ENCODE measurements around the gene AQR.

DNA sequence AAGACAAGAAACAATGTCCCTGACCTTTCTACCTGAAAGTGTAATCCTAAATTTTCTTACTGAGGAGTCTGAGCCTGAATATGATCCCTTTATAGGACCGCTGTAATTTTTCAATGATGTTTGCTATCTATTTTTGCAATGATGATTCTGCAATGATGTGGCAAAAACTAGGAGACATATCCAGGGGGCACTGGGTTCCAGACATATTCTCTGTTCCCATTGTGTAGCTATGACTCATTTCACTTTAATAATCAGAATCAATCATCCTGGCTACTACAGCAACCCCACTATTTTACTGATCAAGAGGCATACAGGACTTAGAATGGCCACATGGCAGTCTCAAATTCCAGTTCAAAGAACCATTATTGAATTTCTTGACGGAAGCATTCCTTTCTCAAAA, 85.9 kb downstream of the AQR start:
- TF ChIP-seq, protein P1, sequence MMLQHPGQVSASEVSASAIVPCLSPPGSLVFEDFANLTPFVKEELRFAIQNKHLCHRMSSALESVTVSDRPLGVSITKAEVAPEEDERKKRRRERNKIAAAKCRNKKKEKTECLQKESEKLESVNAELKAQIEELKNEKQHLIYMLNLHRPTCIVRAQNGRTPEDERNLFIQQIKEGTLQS (CRISPR knock-in tag; conservative IDR thresholded peaks at IDR 0.05), result no peak
- TF ChIP-seq, protein P2, sequence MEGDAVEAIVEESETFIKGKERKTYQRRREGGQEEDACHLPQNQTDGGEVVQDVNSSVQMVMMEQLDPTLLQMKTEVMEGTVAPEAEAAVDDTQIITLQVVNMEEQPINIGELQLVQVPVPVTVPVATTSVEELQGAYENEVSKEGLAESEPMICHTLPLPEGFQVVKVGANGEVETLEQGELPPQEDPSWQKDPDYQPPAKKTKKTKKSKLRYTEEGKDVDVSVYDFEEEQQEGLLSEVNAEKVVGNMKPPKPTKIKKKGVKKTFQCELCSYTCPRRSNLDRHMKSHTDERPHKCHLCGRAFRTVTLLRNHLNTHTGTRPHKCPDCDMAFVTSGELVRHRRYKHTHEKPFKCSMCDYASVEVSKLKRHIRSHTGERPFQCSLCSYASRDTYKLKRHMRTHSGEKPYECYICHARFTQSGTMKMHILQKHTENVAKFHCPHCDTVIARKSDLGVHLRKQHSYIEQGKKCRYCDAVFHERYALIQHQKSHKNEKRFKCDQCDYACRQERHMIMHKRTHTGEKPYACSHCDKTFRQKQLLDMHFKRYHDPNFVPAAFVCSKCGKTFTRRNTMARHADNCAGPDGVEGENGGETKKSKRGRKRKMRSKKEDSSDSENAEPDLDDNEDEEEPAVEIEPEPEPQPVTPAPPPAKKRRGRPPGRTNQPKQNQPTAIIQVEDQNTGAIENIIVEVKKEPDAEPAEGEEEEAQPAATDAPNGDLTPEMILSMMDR (IDR thresholded peaks at IDR 0.05), result no peak
- TF ChIP-seq, protein P3, sequence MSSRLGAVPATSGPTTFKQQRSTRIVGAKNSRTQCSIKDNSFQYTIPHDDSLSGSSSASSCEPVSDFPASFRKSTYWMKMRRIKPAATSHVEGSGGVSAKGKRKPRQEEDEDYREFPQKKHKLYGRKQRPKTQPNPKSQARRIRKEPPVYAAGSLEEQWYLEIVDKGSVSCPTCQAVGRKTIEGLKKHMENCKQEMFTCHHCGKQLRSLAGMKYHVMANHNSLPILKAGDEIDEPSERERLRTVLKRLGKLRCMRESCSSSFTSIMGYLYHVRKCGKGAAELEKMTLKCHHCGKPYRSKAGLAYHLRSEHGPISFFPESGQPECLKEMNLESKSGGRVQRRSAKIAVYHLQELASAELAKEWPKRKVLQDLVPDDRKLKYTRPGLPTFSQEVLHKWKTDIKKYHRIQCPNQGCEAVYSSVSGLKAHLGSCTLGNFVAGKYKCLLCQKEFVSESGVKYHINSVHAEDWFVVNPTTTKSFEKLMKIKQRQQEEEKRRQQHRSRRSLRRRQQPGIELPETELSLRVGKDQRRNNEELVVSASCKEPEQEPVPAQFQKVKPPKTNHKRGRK (CRISPR knock-in tag; IDR thresholded peaks at IDR 0.05; ENCODE audit: borderline replicate concordance), result no peak
- TF ChIP-seq, protein P4, sequence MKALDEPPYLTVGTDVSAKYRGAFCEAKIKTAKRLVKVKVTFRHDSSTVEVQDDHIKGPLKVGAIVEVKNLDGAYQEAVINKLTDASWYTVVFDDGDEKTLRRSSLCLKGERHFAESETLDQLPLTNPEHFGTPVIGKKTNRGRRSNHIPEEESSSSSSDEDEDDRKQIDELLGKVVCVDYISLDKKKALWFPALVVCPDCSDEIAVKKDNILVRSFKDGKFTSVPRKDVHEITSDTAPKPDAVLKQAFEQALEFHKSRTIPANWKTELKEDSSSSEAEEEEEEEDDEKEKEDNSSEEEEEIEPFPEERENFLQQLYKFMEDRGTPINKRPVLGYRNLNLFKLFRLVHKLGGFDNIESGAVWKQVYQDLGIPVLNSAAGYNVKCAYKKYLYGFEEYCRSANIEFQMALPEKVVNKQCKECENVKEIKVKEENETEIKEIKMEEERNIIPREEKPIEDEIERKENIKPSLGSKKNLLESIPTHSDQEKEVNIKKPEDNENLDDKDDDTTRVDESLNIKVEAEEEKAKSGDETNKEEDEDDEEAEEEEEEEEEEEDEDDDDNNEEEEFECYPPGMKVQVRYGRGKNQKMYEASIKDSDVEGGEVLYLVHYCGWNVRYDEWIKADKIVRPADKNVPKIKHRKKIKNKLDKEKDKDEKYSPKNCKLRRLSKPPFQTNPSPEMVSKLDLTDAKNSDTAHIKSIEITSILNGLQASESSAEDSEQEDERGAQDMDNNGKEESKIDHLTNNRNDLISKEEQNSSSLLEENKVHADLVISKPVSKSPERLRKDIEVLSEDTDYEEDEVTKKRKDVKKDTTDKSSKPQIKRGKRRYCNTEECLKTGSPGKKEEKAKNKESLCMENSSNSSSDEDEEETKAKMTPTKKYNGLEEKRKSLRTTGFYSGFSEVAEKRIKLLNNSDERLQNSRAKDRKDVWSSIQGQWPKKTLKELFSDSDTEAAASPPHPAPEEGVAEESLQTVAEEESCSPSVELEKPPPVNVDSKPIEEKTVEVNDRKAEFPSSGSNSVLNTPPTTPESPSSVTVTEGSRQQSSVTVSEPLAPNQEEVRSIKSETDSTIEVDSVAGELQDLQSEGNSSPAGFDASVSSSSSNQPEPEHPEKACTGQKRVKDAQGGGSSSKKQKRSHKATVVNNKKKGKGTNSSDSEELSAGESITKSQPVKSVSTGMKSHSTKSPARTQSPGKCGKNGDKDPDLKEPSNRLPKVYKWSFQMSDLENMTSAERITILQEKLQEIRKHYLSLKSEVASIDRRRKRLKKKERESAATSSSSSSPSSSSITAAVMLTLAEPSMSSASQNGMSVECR (CRISPR knock-in tag; IDR thresholded peaks at IDR 0.05; ENCODE audit: borderline replicate concordance), result no peak
- TF ChIP-seq, protein P5, sequence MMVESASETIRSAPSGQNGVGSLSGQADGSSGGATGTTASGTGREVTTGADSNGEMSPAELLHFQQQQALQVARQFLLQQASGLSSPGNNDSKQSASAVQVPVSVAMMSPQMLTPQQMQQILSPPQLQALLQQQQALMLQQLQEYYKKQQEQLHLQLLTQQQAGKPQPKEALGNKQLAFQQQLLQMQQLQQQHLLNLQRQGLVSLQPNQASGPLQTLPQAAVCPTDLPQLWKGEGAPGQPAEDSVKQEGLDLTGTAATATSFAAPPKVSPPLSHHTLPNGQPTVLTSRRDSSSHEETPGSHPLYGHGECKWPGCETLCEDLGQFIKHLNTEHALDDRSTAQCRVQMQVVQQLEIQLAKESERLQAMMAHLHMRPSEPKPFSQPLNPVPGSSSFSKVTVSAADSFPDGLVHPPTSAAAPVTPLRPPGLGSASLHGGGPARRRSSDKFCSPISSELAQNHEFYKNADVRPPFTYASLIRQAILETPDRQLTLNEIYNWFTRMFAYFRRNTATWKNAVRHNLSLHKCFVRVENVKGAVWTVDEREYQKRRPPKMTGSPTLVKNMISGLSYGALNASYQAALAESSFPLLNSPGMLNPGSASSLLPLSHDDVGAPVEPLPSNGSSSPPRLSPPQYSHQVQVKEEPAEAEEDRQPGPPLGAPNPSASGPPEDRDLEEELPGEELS (CRISPR knock-in tag; IDR thresholded peaks at IDR 0.05), result no peak
- TF ChIP-seq CBFB (CRISPR knock-in tag; IDR thresholded peaks at IDR 0.05; ENCODE audit: low read depth), result no peak
- TF ChIP-seq, protein P6, sequence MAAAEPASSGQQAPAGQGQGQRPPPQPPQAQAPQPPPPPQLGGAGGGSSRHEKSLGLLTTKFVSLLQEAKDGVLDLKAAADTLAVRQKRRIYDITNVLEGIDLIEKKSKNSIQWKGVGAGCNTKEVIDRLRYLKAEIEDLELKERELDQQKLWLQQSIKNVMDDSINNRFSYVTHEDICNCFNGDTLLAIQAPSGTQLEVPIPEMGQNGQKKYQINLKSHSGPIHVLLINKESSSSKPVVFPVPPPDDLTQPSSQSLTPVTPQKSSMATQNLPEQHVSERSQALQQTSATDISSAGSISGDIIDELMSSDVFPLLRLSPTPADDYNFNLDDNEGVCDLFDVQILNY (CRISPR knock-in tag; IDR thresholded peaks at IDR 0.05), result no peak
- TF ChIP-seq JAZF1 (CRISPR knock-in tag; IDR thresholded peaks at IDR 0.05), result no peak
- TF ChIP-seq KAT7 (CRISPR knock-in tag; IDR thresholded peaks at IDR 0.05; ENCODE audit: borderline replicate concordance), result no peak

Data from WTC11 (cell line).